Measurements from ENCODE around the gene PELI1. TPM values are rescaled to one million over a fixed set of nuclear protein-coding genes. Genes with fewer than 3 reads are reported as not detected.

Gene PELI1
- total RNA-seq, 2 experiments from 2014 or later, result 257 to 274 TPM

GRCh38 chr2:64128943-64129391 is 15.3 kb downstream of the PELI1 start:
- TF ChIP-seq, protein P1, sequence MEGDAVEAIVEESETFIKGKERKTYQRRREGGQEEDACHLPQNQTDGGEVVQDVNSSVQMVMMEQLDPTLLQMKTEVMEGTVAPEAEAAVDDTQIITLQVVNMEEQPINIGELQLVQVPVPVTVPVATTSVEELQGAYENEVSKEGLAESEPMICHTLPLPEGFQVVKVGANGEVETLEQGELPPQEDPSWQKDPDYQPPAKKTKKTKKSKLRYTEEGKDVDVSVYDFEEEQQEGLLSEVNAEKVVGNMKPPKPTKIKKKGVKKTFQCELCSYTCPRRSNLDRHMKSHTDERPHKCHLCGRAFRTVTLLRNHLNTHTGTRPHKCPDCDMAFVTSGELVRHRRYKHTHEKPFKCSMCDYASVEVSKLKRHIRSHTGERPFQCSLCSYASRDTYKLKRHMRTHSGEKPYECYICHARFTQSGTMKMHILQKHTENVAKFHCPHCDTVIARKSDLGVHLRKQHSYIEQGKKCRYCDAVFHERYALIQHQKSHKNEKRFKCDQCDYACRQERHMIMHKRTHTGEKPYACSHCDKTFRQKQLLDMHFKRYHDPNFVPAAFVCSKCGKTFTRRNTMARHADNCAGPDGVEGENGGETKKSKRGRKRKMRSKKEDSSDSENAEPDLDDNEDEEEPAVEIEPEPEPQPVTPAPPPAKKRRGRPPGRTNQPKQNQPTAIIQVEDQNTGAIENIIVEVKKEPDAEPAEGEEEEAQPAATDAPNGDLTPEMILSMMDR (IDR thresholded peaks at IDR 0.05), result no peak
- Histone ChIP-seq H3K36me3 (ENCODE audit: insufficient read depth, low read length) (no peaks in the 10 kb centered on the region), H3K4me1 (ENCODE audit: insufficient read depth, low read length) (peaks cover 3% of the 10 kb centered on the region), H3K9me3 (ENCODE audit: control insufficient read depth in 1 of 2, insufficient read depth in 1 of 2, low read length in 2 of 2) (no peaks in the 10 kb centered on the region), H3K4me3 (ENCODE audit: low read length) (no peak overlapping the region), H3K27ac (ENCODE audit: low read depth in 1 of 2, low read length in 2 of 2) (no peak overlapping the region), H3K27me3 (ENCODE audit: control insufficient read depth in 1 of 2, insufficient read depth in 2 of 2, low read length in 2 of 2) (no peaks in the 10 kb centered on the region)
- peaks cover 5% of the 10 kb centered on the region for H3K36me3 Mint-ChIP-seq (ENCODE audit: low read depth)
- intact Hi-C loops (cut with DNase I, micrococcal nuclease), result no loop called here
- peaks cover 76% of the 10 kb centered on the region for H3K4me1 Mint-ChIP-seq (ENCODE audit: low read depth)
- H3K27me3 Mint-ChIP-seq, result no peaks in the 10 kb centered on the region
- DNase-seq (no peak), ATAC-seq (ENCODE audit: poor library complexity) (no peak)
- ChIA-PET CTCF (no interaction called here), POLR2A (no interaction called here)
- H3K9me3 Mint-ChIP-seq, result no peaks in the 10 kb centered on the region
- no peak overlapping the region for H3K27ac Mint-ChIP-seq
- no peak overlapping the region for H3K4me3 Mint-ChIP-seq

DNA sequence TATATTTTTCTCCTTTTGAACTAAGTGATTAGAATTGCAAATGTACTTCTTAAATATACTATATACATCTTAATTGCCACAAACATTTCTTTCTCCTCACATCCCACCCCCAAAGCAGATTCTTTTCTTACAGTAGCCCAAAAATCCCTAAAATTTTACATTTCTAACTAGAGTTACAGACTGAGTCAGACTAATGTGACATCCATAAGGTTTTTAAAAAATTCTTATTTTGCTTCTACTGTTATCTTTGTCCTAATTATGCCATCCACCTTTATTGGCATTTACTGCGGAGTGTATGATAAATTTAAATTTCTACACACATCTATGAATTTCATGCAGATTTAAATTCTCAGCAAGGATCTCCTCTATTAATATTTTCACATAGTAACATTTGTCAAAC is 15.8 kb downstream of the PELI1 start:
- intact Hi-C loops (cut with DNase I, micrococcal nuclease), result no loop called here

GRCh38 chr2:64127119-64127518 is 17.1 kb downstream of the PELI1 start:
- Histone ChIP-seq H3K4me1 (ENCODE audit: insufficient read depth, low read length) (peaks cover 3% of the 10 kb centered on the region), H3K36me3 (ENCODE audit: insufficient read depth, low read length) (no peaks in the 10 kb centered on the region), H3K9me3 (ENCODE audit: control insufficient read depth in 1 of 2, insufficient read depth in 1 of 2, low read length in 2 of 2) (no peaks in the 10 kb centered on the region), H3K27me3 (ENCODE audit: control insufficient read depth in 1 of 2, insufficient read depth in 2 of 2, low read length in 2 of 2) (no peaks in the 10 kb centered on the region), H3K27ac (ENCODE audit: low read depth in 1 of 2, low read length in 2 of 2) (no peak overlapping the region), H3K4me3 (ENCODE audit: low read length) (no peak overlapping the region)
- TF ChIP-seq, protein P1 (IDR thresholded peaks at IDR 0.05), result no peak
- H3K36me3 Mint-ChIP-seq (ENCODE audit: low read depth), result peaks cover 10% of the 10 kb centered on the region
- H3K9me3 Mint-ChIP-seq, result no peaks in the 10 kb centered on the region
- DNase-seq (no peak), ATAC-seq (ENCODE audit: poor library complexity) (no peak)
- ChIA-PET POLR2A (interaction anchor here (0.7 kb wide), 1 partner anchor 201 kb away, joined by 3 read pairs; no protein-coding TSS in a partner anchor), CTCF (no interaction called here)
- intact Hi-C loops (cut with DNase I, micrococcal nuclease), result no loop called here
- H3K27me3 Mint-ChIP-seq, result no peaks in the 10 kb centered on the region
- H3K4me3 Mint-ChIP-seq, result no peak overlapping the region
- H3K4me1 Mint-ChIP-seq (ENCODE audit: low read depth), result peaks cover 76% of the 10 kb centered on the region
- no peak overlapping the region for H3K27ac Mint-ChIP-seq

More for the DNA sequence above, 15.8 kb downstream of the PELI1 start:
- peaks cover 76% of the 10 kb centered on the region for H3K4me1 Mint-ChIP-seq (ENCODE audit: low read depth)
- H3K27me3 Mint-ChIP-seq, result no peaks in the 10 kb centered on the region
- TF ChIP-seq, protein P1 (IDR thresholded peaks at IDR 0.05), result no peak
- H3K36me3 ChIP-seq (ENCODE audit: insufficient read depth, low read length), result no peaks in the 10 kb centered on the region
- no peak for DNase-seq
- peaks cover 5% of the 10 kb centered on the region for H3K36me3 Mint-ChIP-seq (ENCODE audit: low read depth)
- no peaks in the 10 kb centered on the region for H3K27me3 ChIP-seq (ENCODE audit: control insufficient read depth in 1 of 2, insufficient read depth in 2 of 2, low read length in 2 of 2)
- H3K9me3 Mint-ChIP-seq, result no peaks in the 10 kb centered on the region
- ATAC-seq (ENCODE audit: poor library complexity), result no peak
- no peak overlapping the region for H3K27ac ChIP-seq (ENCODE audit: low read depth in 1 of 2, low read length in 2 of 2)
- no peak overlapping the region for H3K4me3 ChIP-seq (ENCODE audit: low read length)
- ChIA-PET CTCF (no interaction called here), POLR2A (no interaction called here)
- no peaks in the 10 kb centered on the region for H3K9me3 ChIP-seq (ENCODE audit: control insufficient read depth in 1 of 2, insufficient read depth in 1 of 2, low read length in 2 of 2)
- H3K4me1 ChIP-seq (ENCODE audit: insufficient read depth, low read length), result peaks cover 3% of the 10 kb centered on the region
- H3K4me3 Mint-ChIP-seq, result no peak overlapping the region
- no peak overlapping the region for H3K27ac Mint-ChIP-seq
